ENCODE data around the gene IGFBP2.

The IGFBP2 gene

GRCh38 chr2:216692636-216693413 is 59.6 kb downstream of the IGFBP2 start:
- DNase-seq: peak; percentile 69

GRCh38 chr2:216693414-216694080 is 60.3 kb downstream of the IGFBP2 start:
- DNase-seq: no peak
- in situ Hi-C loops (cut with HindIII; ENCODE audit: low pct_ligation_motif_present, low pct_unique_long_range_greater_than_20kb, low sequenced_read_pairs): no loop called here

More at GRCh38 chr2:216692636-216693413, 59.6 kb downstream of the IGFBP2 start:
- in situ Hi-C loops (cut with HindIII; ENCODE audit: low pct_ligation_motif_present, low pct_unique_long_range_greater_than_20kb, low sequenced_read_pairs): no loop called here

GRCh38 chr2:216694082-216694825 is 61.0 kb downstream of the IGFBP2 start:
- in situ Hi-C loops (cut with HindIII; ENCODE audit: low pct_ligation_motif_present, low pct_unique_long_range_greater_than_20kb, low sequenced_read_pairs): no loop called here
- peak; percentile 62 for DNase-seq

- in situ Hi-C loops (cut with HindIII; ENCODE audit: low pct_ligation_motif_present, low pct_unique_long_range_greater_than_20kb, low sequenced_read_pairs): no loop called here
These were observed 61.6 kb downstream of the IGFBP2 start for GRCh38 chr2:216694826-216695217.

GRCh38 chr2:216695401-216695821 is 62.2 kb downstream of the IGFBP2 start, which contains the start of gene IGFBP5:
TSS of gene IGFBP5 (minus strand) at chr2:216695549. CDS start at chr2:216694775, 774 bp downstream.
- DNase-seq: no peak
- in situ Hi-C loops (cut with HindIII; ENCODE audit: low pct_ligation_motif_present, low pct_unique_long_range_greater_than_20kb, low sequenced_read_pairs): no loop called here

More at GRCh38 chr2:216694826-216695217, 61.6 kb downstream of the IGFBP2 start:
- no peak for DNase-seq

- in situ Hi-C loops (cut with HindIII; ENCODE audit: low pct_ligation_motif_present, low pct_unique_long_range_greater_than_20kb, low sequenced_read_pairs): no loop called here
- DNase-seq: no peak
These were observed 63.1 kb downstream of the IGFBP2 start for GRCh38 chr2:216696321-216696720.

GRCh38 chr2:216696751-216697560 is 63.7 kb downstream of the IGFBP2 start:
- in situ Hi-C loops (cut with HindIII; ENCODE audit: low pct_ligation_motif_present, low pct_unique_long_range_greater_than_20kb, low sequenced_read_pairs): no loop called here
- DNase-seq: peak; percentile 63

GRCh38 chr2:216698293-216698692 is 65.1 kb downstream of the IGFBP2 start:
- no peak for DNase-seq
- in situ Hi-C loops (cut with HindIII; ENCODE audit: low pct_ligation_motif_present, low pct_unique_long_range_greater_than_20kb, low sequenced_read_pairs): no loop called here

- DNase-seq: peak; percentile 73
- in situ Hi-C loops (cut with HindIII; ENCODE audit: low pct_ligation_motif_present, low pct_unique_long_range_greater_than_20kb, low sequenced_read_pairs): no loop called here
These were observed 65.7 kb downstream of the IGFBP2 start for GRCh38 chr2:216698895-216699294.

GRCh38 chr2:216700088-216700567 is 66.9 kb downstream of the IGFBP2 start:
- in situ Hi-C loops (cut with HindIII; ENCODE audit: low pct_ligation_motif_present, low pct_unique_long_range_greater_than_20kb, low sequenced_read_pairs): loop anchor here (25.0 kb wide), 1 partner anchor 462 kb away; no protein-coding TSS in a partner anchor
- no peak for DNase-seq

- no peak for DNase-seq
- in situ Hi-C loops (cut with HindIII; ENCODE audit: low pct_ligation_motif_present, low pct_unique_long_range_greater_than_20kb, low sequenced_read_pairs): loop anchor here (25.0 kb wide), 1 partner anchor 462 kb away; no protein-coding TSS in a partner anchor
These were observed 67.6 kb downstream of the IGFBP2 start for GRCh38 chr2:216700781-216701180.

GRCh38 chr2:216701544-216701943 is 68.3 kb downstream of the IGFBP2 start:
- no peak for DNase-seq
- in situ Hi-C loops (cut with HindIII; ENCODE audit: low pct_ligation_motif_present, low pct_unique_long_range_greater_than_20kb, low sequenced_read_pairs): loop anchor here (25.0 kb wide), 1 partner anchor 461 kb away; no protein-coding TSS in a partner anchor

GRCh38 chr2:216702756-216703155 is 69.5 kb downstream of the IGFBP2 start:
- in situ Hi-C loops (cut with HindIII; ENCODE audit: low pct_ligation_motif_present, low pct_unique_long_range_greater_than_20kb, low sequenced_read_pairs): loop anchor here (25.0 kb wide), 1 partner anchor 460 kb away; no protein-coding TSS in a partner anchor
- DNase-seq: no peak

GRCh38 chr2:216710551-216711301 is 77.5 kb downstream of the IGFBP2 start:
- in situ Hi-C loops (cut with HindIII; ENCODE audit: low pct_ligation_motif_present, low pct_unique_long_range_greater_than_20kb, low sequenced_read_pairs): loop anchor here (25.0 kb wide), 1 partner anchor 452 kb away; no protein-coding TSS in a partner anchor
- DNase-seq: no peak

- no peak for DNase-seq
- in situ Hi-C loops (cut with HindIII; ENCODE audit: low pct_ligation_motif_present, low pct_unique_long_range_greater_than_20kb, low sequenced_read_pairs): loop anchor here (25.0 kb wide), 1 partner anchor 451 kb away; no protein-coding TSS in a partner anchor
These were observed 78.1 kb downstream of the IGFBP2 start for GRCh38 chr2:216711348-216711747.

GRCh38 chr2:216713691-216714336 is 80.6 kb downstream of the IGFBP2 start:
- peak; percentile 28 for DNase-seq
- in situ Hi-C loops (cut with HindIII; ENCODE audit: low pct_ligation_motif_present, low pct_unique_long_range_greater_than_20kb, low sequenced_read_pairs): loop anchor here (25.0 kb wide), 1 partner anchor 448 kb away; no protein-coding TSS in a partner anchor

Measured in ACHN (cell line).